IPS-18a (cell line): ENCODE results near the gene ZC3H7B.

Experiments used
- H3K27ac ChIP-seq: one replicate; pipeline ENCODE4 v1.5.1; 2013; ENCODE audit warnings: low read length
- H3K27me3 ChIP-seq: one replicate; pipeline ENCODE4 v1.6.1; 2013; ENCODE audit warnings: mild to moderate bottlenecking, low read length; ENCODE audit not compliant: control insufficient read depth, insufficient read depth
- H3K36me3 ChIP-seq: one replicate; pipeline ENCODE4 v1.6.1; 2013; ENCODE audit warnings: low read depth, low read length; ENCODE audit not compliant: control insufficient read depth
- H3K4me1 ChIP-seq: one replicate; pipeline ENCODE4 v1.6.1; 2013; ENCODE audit warnings: low read depth, low read length; ENCODE audit not compliant: control insufficient read depth
- H3K4me3 ChIP-seq: one replicate; pipeline ENCODE4 v1.5.1; 2013; ENCODE audit warnings: low read length
- H3K9ac ChIP-seq: one replicate; pipeline ENCODE4 v1.6.1; 2013; ENCODE audit warnings: mild to moderate bottlenecking, low read length, moderate library complexity
- H3K9me3 ChIP-seq: one replicate; pipeline ENCODE4 v1.6.1; 2013; ENCODE audit warnings: low read depth, low read length; ENCODE audit not compliant: control insufficient read depth

ZC3H7B gene

DNA sequence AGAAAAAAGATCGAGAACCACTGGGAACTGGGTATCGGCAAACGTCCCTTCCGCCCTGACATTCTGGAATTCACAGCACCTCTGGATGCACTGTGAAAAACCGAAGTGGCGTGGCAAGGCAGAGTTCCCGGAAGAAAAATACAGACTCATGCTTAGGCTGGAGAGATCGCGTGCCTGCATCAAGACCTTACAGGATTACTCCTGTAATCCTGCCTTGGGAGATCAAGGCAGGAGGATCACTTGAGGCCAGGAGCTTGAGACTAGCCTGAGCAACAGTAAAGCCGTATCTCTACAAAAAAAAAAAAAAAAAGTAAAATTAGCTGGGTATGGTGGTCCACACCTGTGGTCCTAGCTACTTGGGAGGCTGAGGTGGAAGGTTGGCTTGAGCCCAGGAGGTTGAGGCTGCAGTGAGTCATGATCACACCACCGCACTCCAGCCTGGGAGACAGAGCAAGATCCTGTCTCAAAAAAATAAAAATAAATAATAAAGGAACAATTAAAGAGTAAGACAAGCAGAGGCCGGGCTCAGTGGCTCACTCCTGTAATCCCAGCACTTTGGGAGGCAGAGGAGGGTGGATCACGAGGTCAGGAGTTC is 60.5 kb downstream of the ZC3H7B start:
- Histone ChIP-seq H3K27me3 (no peaks in the 10 kb centered on the region), H3K36me3 (peaks cover 5% of the 10 kb centered on the region), H3K9ac (no peak overlapping the region), H3K27ac (no peak overlapping the region), H3K9me3 (no peaks in the 10 kb centered on the region), H3K4me3 (no peak overlapping the region), H3K4me1 (peaks cover 22% of the 10 kb centered on the region)

DNA sequence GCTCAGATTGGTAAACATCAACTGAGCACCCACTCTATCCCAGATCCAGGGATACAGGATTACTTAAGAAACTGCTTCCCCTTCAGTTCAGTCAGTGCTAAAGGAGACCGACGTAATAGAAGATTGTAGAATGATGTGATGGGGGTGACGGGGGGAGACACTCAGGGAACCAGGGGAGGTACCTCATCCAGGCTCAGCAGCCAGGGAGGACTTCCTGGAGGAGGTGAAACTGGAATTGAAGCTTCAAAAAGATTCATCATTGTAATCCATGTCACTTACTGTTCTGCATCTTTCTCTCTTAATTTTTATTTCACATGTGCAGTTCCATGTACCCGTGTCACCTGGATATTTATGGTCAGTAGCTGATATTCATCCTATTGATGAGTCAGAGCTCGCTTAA is 61.3 kb downstream of the ZC3H7B start:
- Histone ChIP-seq H3K9me3 (no peaks in the 10 kb centered on the region), H3K9ac (no peak overlapping the region), H3K27me3 (no peaks in the 10 kb centered on the region), H3K4me1 (peaks cover 27% of the 10 kb centered on the region), H3K27ac (no peak overlapping the region), H3K4me3 (no peak overlapping the region), H3K36me3 (peaks cover 5% of the 10 kb centered on the region)

DNA sequence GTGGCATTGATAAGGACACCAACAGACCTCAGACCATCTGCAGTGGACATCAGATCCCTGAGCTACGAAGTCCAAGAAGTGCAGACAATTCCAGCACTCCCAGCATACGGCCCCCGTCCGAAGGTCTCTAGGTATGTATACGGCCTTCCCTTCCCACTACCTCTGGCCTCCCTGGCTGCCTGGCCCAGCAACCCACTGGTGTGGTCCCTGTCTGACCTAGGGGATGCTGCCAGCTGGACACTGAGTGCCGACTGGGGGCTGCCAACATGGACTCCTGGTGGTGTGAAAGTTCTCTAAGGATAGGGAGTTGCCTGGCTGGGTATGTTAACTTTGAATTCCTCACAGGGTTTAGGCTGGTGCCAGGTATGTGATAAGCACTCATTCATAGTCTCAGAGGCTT is 62.9 kb downstream of the ZC3H7B start:
- no peak overlapping the region for H3K27ac ChIP-seq
- H3K36me3 ChIP-seq, result no peaks in the 10 kb centered on the region
- no peak overlapping the region for H3K9ac ChIP-seq
- H3K27me3 ChIP-seq, result no peaks in the 10 kb centered on the region
- no peak overlapping the region for H3K4me3 ChIP-seq
- H3K4me1 ChIP-seq, result peaks cover 27% of the 10 kb centered on the region
- H3K9me3 ChIP-seq, result no peaks in the 10 kb centered on the region

DNA sequence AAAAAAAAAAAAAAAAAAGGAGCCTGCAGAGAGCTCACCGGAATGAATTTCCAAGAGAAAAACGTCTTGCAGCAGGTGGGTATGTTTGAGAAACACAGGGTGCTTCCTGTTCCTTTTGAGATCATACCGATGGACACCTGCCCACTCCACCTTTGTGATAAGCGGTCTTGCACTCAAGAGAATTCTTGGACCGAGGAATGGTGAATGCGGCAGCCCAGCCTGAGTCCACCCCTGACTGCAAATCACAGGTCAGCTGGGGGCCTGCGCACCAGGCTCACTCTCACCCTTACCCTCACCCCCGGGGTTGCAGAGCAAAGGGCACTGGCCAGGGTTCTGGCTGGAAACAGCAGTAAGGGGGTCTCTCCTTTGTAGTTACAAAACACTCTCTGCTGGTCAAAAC is 63.6 kb downstream of the ZC3H7B start:
- Histone ChIP-seq H3K27ac (no peak overlapping the region), H3K4me3 (no peak overlapping the region), H3K9me3 (no peaks in the 10 kb centered on the region), H3K36me3 (no peaks in the 10 kb centered on the region), H3K4me1 (peaks cover 23% of the 10 kb centered on the region), H3K27me3 (no peaks in the 10 kb centered on the region), H3K9ac (no peak overlapping the region)

DNA sequence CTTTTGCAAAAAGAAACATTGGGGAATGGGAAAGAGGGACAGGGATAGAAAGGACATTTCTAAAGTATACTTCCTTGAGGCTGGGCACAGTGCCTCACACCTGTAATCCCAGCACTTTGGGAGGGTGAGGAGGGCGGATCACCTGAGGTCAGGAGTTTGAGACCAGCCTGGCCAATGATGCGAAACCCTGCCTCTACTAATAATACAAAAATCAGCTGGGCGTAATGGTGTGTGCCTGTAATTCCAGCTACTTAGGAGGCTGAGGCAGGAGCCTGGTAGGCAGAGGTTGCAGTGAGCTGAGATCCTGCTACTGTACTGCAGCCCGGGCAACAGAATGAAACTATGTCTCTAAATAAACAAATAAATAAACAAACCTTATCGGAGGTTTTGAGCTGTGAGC is 64.1 kb downstream of the ZC3H7B start:
- Histone ChIP-seq H3K27ac (no peak overlapping the region), H3K9me3 (no peaks in the 10 kb centered on the region), H3K36me3 (no peaks in the 10 kb centered on the region), H3K9ac (no peak overlapping the region), H3K27me3 (no peaks in the 10 kb centered on the region), H3K4me1 (peaks cover 19% of the 10 kb centered on the region), H3K4me3 (no peak overlapping the region)

DNA sequence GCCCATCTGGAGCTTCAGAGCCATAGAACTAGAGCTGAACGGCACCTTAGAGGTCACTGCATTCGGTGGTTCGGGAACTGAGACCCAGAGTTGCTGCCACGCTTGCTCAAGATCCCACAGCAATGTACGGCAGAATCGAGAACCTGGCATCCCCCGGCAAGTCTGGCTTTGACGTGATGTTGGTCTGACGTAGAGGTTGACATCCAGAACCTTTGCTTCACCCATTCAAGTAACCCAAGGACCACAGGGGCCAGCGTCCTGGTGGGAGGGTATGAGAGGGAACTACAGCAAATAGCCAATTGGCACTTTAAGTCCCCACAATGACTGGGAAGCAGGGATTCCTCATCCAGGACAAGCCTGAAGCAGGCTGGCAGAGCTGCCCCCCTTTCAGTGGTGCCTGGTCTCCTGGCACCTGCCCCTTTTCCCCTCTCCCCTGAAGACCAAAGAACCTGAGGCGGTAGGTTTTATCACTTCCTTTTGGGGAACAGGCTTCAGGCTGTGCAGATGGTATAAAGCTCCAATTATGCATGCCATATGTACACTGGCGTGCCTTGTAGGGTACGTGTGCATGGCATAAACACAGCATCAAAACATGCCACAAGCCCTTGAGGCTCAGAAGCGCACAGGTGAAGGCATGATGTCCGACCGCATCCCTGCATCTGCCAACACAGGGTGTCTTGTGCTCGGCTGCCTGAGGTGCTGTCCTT is 65.2 kb downstream of the ZC3H7B start:
- no peak overlapping the region for H3K9ac ChIP-seq
- no peaks in the 10 kb centered on the region for H3K36me3 ChIP-seq
- no peak overlapping the region for H3K27ac ChIP-seq
- no peaks in the 10 kb centered on the region for H3K27me3 ChIP-seq
- no peak overlapping the region for H3K4me3 ChIP-seq
- H3K9me3 ChIP-seq, result no peaks in the 10 kb centered on the region
- H3K4me1 ChIP-seq, result peaks cover 19% of the 10 kb centered on the region

DNA sequence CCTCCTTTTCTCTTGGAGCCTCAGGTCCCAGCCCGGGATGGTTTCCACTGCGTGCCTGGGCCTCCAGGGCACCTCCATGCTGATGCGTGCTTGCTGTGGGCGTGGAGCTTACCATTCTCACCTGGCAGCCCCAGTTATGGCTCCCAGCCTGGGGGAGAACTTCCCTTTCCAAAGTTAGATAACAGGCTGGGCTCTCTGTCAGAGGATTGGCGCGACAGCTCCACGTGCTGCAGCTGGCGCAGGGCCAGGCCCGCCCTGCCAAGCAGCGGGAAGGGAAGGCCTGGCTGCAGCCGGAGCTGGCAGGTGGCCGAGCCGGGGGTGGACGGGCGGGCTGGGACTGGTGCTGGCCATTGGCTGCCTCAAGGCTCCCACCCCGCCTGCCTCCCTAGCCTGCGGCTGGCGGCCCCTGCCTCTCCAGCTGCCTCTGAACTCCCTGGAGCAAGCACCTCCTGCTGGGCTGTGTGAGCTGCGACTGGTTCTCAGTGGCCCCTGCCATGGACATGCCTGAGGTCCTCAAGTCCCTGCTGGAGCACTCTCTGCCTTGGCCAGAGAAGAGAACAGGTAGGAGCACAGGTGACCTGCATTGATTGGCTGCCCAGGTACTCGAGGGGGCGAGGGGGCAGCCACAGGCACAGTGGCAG is 65.8 kb downstream of the ZC3H7B start:
- no peak overlapping the region for H3K9ac ChIP-seq
- no peak overlapping the region for H3K27ac ChIP-seq
- H3K4me3 ChIP-seq, result no peak overlapping the region
- H3K36me3 ChIP-seq, result no peaks in the 10 kb centered on the region
- H3K4me1 ChIP-seq, result peaks cover 19% of the 10 kb centered on the region
- no peaks in the 10 kb centered on the region for H3K9me3 ChIP-seq
- H3K27me3 ChIP-seq, result no peaks in the 10 kb centered on the region

DNA sequence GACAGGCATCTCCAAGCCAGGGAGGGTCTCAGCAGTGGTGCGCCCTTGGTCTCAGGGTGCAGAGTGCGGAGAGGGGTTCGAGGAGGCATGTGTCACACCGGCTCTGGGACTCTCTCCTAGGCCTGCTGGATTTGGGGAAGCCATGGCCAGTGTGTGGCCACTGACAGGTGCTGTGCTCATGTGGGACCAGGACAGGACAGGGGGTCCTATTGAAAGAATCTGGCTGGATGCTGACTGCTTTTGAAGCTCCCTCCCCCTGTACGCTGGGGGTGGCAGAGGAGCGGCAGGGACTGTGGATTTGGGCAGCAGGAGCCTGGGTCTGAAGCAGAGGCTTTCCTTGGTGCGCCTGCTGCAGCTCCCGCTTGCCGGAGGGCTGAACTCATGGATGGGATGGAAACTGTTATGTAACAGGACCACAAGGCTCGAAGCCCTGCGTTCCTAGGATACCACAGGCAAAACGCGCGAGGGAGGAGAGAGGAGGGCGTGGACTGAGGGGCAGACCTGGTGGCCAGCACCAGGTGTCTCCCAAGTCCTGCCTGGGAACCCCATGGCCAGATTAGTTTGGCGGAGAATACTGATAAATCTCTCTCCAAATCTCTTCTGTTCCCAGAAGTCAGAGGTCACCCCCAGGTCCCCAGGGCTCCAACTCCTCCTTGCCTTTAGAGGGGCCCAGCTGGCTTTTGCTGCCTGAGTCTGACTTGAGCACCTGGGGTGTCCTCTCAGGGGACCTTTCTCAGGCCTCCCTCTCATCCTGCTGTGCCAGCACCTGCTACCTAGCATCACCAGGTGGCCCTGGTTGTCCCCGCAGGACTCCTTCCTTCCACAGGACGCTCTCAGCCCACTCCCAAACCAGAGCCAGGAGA is 66.6 kb downstream of the ZC3H7B start:
- Histone ChIP-seq H3K36me3 (no peaks in the 10 kb centered on the region), H3K9ac (no peak overlapping the region), H3K27ac (no peak overlapping the region), H3K4me1 (peaks cover 19% of the 10 kb centered on the region), H3K4me3 (no peak overlapping the region), H3K27me3 (no peaks in the 10 kb centered on the region), H3K9me3 (no peaks in the 10 kb centered on the region)

DNA sequence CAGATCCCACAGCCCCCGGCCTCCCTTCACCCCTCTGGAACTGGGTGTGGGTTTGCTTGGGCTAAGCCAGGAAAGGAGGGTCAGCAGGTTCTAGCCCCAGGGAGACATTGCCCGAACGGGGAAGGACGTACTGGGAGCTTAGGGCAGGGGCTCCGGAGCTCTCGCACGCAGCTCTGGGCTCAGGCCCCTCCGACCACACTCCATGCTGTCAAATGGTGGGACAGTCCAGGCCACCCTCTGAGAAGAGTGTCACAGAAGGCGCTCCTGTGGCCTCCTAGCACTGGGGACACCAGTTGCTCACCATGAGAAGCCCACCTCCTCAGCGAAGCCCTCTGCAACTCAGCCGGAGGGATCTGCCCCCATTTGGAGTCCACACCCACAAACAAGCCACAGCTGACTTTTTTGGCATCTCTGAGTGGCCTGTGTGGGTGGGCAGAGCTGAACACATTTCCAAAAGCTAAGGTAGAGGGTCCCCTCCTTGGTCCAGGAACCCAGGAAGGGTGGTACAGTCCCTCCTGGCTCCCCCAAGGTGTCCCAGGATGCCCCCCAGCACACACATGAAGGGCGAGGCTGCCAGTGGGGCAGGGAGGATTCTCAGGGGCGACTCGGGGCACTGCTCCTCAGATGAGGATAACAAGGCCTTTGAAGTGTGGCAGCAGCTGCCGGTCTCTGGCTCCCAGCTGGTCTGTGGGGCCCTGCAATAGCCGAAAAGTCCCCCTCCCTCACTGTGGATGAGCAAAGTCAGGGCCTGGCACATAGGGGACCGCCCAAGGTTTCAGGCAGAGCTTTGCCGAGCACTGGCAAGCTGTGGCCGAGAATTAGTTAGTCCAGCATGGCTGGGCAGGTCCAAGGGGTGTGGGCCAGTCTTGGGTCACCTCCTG is 67.5 kb downstream of the ZC3H7B start:
- no peak overlapping the region for H3K9ac ChIP-seq
- peaks cover 19% of the 10 kb centered on the region for H3K4me1 ChIP-seq
- no peaks in the 10 kb centered on the region for H3K27me3 ChIP-seq
- no peak overlapping the region for H3K27ac ChIP-seq
- H3K9me3 ChIP-seq, result no peaks in the 10 kb centered on the region
- no peaks in the 10 kb centered on the region for H3K36me3 ChIP-seq
- no peak overlapping the region for H3K4me3 ChIP-seq

DNA sequence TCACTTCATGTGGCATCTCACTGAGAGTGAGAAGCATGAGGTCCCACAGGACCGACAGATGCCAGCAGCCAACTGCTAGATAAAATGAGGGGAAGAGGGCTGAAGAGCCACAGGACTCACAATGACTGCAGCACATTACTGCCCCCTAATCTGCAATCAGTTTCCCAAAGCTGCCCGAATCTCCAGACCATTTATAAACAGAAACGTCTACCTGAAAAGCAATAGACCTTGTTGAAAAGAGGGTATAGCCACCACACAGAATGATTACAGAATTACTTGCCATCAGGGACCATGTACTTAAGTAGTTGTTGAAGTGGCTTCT is 68.1 kb downstream of the ZC3H7B start:
- H3K4me3 ChIP-seq, result no peak overlapping the region
- H3K4me1 ChIP-seq, result peaks cover 16% of the 10 kb centered on the region
- no peak overlapping the region for H3K27ac ChIP-seq
- no peaks in the 10 kb centered on the region for H3K27me3 ChIP-seq
- H3K36me3 ChIP-seq, result no peaks in the 10 kb centered on the region
- H3K9me3 ChIP-seq, result no peaks in the 10 kb centered on the region
- no peak overlapping the region for H3K9ac ChIP-seq

DNA sequence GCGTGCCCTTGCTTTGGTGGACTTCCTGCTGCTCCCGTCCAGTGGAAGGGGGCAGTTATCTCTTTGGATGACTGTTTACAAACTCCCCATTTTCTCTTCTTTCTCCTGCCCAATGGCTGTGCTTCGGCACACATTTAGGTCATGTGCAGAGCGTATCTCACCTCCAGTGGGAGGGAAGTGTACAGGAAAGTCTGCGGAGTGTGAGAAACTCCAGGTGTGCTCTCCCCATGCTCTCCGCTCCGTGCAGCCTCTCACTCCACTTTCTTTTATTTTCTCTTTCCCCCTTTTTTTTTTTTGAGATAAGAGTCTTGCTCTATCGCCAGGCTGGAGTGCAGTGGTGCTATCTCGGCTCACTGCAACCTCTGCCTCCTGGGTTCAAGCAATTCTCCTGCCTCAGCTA is 68.5 kb downstream of the ZC3H7B start:
- Histone ChIP-seq H3K36me3 (no peaks in the 10 kb centered on the region), H3K9me3 (no peaks in the 10 kb centered on the region), H3K27me3 (no peaks in the 10 kb centered on the region), H3K27ac (no peak overlapping the region), H3K4me3 (no peak overlapping the region), H3K4me1 (peaks cover 12% of the 10 kb centered on the region), H3K9ac (no peak overlapping the region)
